GM12891 (cell line): ENCODE data around the gene GALT.

Experiments
- POLR2A ChIP-seq: IDR thresholded peaks from 2 replicates; pipeline ENCODE4 v1.6.1; 2011; ENCODE audit warnings: low read depth, low read length, control low read depth
- POLR2AphosphoS5 ChIP-seq: IDR thresholded peaks from 2 replicates; pipeline ENCODE4 v1.6.1; 2011; ENCODE audit warnings: low read depth, low read length, control low read depth
- SPI1 ChIP-seq: IDR thresholded peaks from 2 replicates; pipeline ENCODE4 v1.6.1; 2011; ENCODE audit warnings: low read depth, low read length, control low read depth
- TAF1 ChIP-seq: IDR thresholded peaks from 2 replicates; pipeline ENCODE4 v1.6.1; 2011; ENCODE audit warnings: low read depth, low read length, control low read depth

DNA sequence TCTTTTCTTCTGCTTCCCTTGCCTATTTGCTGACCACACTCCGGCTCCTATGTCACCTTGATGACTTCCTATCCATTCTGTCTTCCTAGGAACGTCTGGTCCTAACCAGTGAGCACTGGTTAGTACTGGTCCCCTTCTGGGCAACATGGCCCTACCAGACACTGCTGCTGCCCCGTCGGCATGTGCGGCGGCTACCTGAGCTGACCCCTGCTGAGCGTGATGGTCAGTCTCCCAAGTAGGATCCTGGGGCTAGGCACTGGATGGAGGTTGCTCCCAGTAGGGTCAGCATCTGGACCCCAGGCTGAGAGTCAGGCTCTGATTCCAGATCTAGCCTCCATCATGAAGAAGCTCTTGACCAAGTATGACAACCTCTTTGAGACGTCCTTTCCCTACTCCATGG is 2.2 kb downstream of the GALT start:
- TF ChIP-seq POLR2A = no peak
- no peak for TF ChIP-seq POLR2AphosphoS5
- TF ChIP-seq SPI1 = no peak
- TF ChIP-seq TAF1 = no peak
